Loucy (cell line): Measurements from ENCODE around the gene SIGLEC11.

Experiments used
- H2AFZ ChIP-seq: fragments of 200-600 bp; sonication (generic); 2 replicates; pipeline ENCODE4 v1.6.0; 2016; ENCODE audit warnings: antibody characterized with exemption, mild to moderate bottlenecking, low read length, moderate library complexity
- H3F3A ChIP-seq: fragments of 200-600 bp; 2 replicates; pipeline ENCODE4 v1.6.0; 2016; ENCODE audit warnings: antibody characterized with exemption, low read depth, mild to moderate bottlenecking
- H3K27me3 ChIP-seq: fragments of 200-600 bp; sonication (generic); 2 replicates; pipeline ENCODE4 v1.6.1; 2014; ENCODE audit warnings: low read length, mild to moderate bottlenecking; ENCODE audit not compliant: insufficient read depth, poor library complexity, severe bottlenecking
- H3K36me3 ChIP-seq: fragments of 200-600 bp; sonication (generic); 2 replicates; pipeline ENCODE4 v1.6.1; 2016; ENCODE audit warnings: low read length; ENCODE audit not compliant: insufficient read depth
- H3K4me1 ChIP-seq: fragments of 200-600 bp; sonication (generic); 2 replicates; pipeline ENCODE4 v1.5.1; 2014; ENCODE audit warnings: low read length, mild to moderate bottlenecking; ENCODE audit not compliant: insufficient read depth, poor library complexity, severe bottlenecking
- H3K4me2 ChIP-seq: fragments of 200-600 bp; sonication (generic); 2 replicates; pipeline ENCODE4 v1.6.0; 2014; ENCODE audit warnings: antibody characterized with exemption, low read length, low read depth, mild to moderate bottlenecking; ENCODE audit not compliant: poor library complexity, severe bottlenecking
- H3K4me3 ChIP-seq: fragments of 200-600 bp; sonication (generic); 2 replicates; pipeline ENCODE4 v1.5.1; 2014; ENCODE audit warnings: low read length, mild to moderate bottlenecking, mixed read lengths; ENCODE audit not compliant: poor library complexity, severe bottlenecking
- H3K79me2 ChIP-seq: fragments of 200-600 bp; sonication (generic); 2 replicates; pipeline ENCODE4 v1.6.1; 2014; ENCODE audit warnings: low read length; ENCODE audit not compliant: insufficient read depth
- H3K9ac ChIP-seq: fragments of 200-600 bp; sonication (generic); 2 replicates; pipeline ENCODE4 v1.6.0; 2014; ENCODE audit warnings: mild to moderate bottlenecking, low read depth, low read length, moderate library complexity; ENCODE audit not compliant: poor library complexity, severe bottlenecking
- H3K9me2 ChIP-seq: fragments of 200-600 bp; sonication (generic); replicated peaks from 2 replicates; pipeline ENCODE4 v1.6.1; 2016; ENCODE audit warnings: low read depth, low read length, mixed read lengths
- H3K9me3 ChIP-seq: fragments of 200-600 bp; sonication (generic); 2 replicates; pipeline ENCODE4 v1.6.1; 2014; ENCODE audit warnings: mild to moderate bottlenecking, antibody characterized with exemption, low read length, low read depth; ENCODE audit not compliant: insufficient read depth
- H4K20me1 ChIP-seq: fragments of 200-600 bp; sonication (generic); 2 replicates; pipeline ENCODE4 v1.6.0; 2014; ENCODE audit warnings: antibody characterized with exemption, low read length, mild to moderate bottlenecking; ENCODE audit not compliant: insufficient read depth, poor library complexity, severe bottlenecking
- CTCF ChIP-seq: fragments of 200-600 bp; sonication (generic); conservative IDR thresholded peaks from 2 replicates; pipeline ENCODE4 v1.5.1; 2014; ENCODE audit warnings: mild to moderate bottlenecking, antibody characterized with exemption, low read length
- EZH2phosphoT487 ChIP-seq: fragments of 200-600 bp; IDR thresholded peaks from 2 replicates; pipeline ENCODE4 v1.6.1; 2018; ENCODE audit warnings: antibody characterized with exemption, mild to moderate bottlenecking, moderate library complexity, borderline replicate concordance

SIGLEC11 gene

GRCh38 chr19:49908480-49909420, 52.2 kb downstream of the SIGLEC11 start:
- H3K4me3 ChIP-seq: no peak overlapping the region
- no peak overlapping the region for H3K9ac ChIP-seq
- H3K9me3 ChIP-seq: no peaks in the 10 kb centered on the region
- no peak overlapping the region for H3K4me2 ChIP-seq
- H3K36me3 ChIP-seq: peaks cover 71% of the 10 kb centered on the region; the same call in 1 of the 2 replicates
- no peaks in the 10 kb centered on the region for H3K9me2 ChIP-seq
- peaks cover 59% of the 10 kb centered on the region for H3K79me2 ChIP-seq
- H3F3A ChIP-seq: no peaks in the 10 kb centered on the region
- peaks cover 11% of the 10 kb centered on the region for H3K4me1 ChIP-seq
- no peaks in the 10 kb centered on the region for H3K27me3 ChIP-seq
- H2AFZ ChIP-seq: no peak overlapping the region
- TF ChIP-seq CTCF (no peak), EZH2phosphoT487 (no peak)
- peaks cover 69% of the 10 kb centered on the region for H4K20me1 ChIP-seq

GRCh38 chr19:49907745-49908446, 53.1 kb downstream of the SIGLEC11 start:
- TF ChIP-seq CTCF (no peak), EZH2phosphoT487 (no peak)
- Histone ChIP-seq H3K79me2 (peaks cover 51% of the 10 kb centered on the region; the same call in 1 of the 2 replicates), H3K36me3 (peaks cover 63% of the 10 kb centered on the region; the same call in 1 of the 2 replicates), H3K9me2 (no peaks in the 10 kb centered on the region), H4K20me1 (peaks cover 60% of the 10 kb centered on the region), H3K4me3 (no peak overlapping the region), H3K4me2 (no peak overlapping the region), H2AFZ (no peak overlapping the region), H3K9me3 (no peaks in the 10 kb centered on the region), H3K9ac (no peak overlapping the region), H3K4me1 (peaks cover 11% of the 10 kb centered on the region), H3F3A (no peaks in the 10 kb centered on the region), H3K27me3 (no peaks in the 10 kb centered on the region)

DNA sequence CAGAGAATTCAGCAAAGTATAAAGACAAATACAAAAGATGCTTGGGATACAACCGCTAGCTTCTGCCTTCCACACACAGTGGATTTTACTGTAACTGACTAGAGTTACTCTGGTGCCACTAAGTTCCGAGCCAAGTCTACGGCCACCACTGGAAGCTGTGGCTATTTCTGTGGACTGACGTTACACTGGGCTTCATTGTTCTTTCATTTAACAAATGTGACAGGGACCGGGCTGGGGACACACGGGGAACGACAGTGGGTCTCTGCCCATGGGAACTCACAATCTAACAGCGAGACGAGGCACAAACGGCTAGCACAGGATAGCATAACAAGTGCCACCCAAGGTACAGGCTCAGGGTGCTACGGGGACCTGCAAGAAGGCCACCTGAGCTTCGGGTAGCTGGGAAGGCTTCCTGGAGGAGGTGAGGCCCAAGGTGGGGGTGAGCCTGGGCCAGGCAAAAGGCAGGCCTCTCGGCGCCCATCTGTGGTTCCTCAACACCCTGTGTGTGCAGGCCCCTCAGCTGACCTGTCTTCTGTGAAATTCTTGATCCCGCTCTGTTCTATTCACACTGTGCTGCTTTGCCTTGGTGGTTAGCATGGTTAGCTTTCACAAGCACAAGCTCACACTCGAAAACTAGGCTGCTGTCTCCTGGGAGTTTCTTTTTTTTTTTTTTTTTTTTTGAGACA, 54.0 kb downstream of the SIGLEC11 start:
- H4K20me1 ChIP-seq: peaks cover 55% of the 10 kb centered on the region
- no peak overlapping the region for H3K4me2 ChIP-seq
- no peak overlapping the region for H2AFZ ChIP-seq
- H3K4me3 ChIP-seq: no peak overlapping the region
- no peaks in the 10 kb centered on the region for H3F3A ChIP-seq
- no peaks in the 10 kb centered on the region for H3K9me3 ChIP-seq
- H3K79me2 ChIP-seq: peaks cover 43% of the 10 kb centered on the region; the same call in 1 of the 2 replicates
- peaks cover 56% of the 10 kb centered on the region; the same call in 1 of the 2 replicates for H3K36me3 ChIP-seq
- TF ChIP-seq CTCF: no peak
- no peaks in the 10 kb centered on the region for H3K9me2 ChIP-seq
- H3K9ac ChIP-seq: no peak overlapping the region
- no peaks in the 10 kb centered on the region for H3K27me3 ChIP-seq
- H3K4me1 ChIP-seq: peaks cover 11% of the 10 kb centered on the region
